ENCODE results near the gene MMD2. TPM values are rescaled to one million over a fixed set of nuclear protein-coding genes. Genes with fewer than 3 reads are reported as not detected.

MMD2 gene
- total and polyA plus RNA-seq, 2 of the 8 experiments (the other 6 are each of a cell fraction or from before 2014, with no cell fraction given): 0.14 TPM; not detected in 1

DNA sequence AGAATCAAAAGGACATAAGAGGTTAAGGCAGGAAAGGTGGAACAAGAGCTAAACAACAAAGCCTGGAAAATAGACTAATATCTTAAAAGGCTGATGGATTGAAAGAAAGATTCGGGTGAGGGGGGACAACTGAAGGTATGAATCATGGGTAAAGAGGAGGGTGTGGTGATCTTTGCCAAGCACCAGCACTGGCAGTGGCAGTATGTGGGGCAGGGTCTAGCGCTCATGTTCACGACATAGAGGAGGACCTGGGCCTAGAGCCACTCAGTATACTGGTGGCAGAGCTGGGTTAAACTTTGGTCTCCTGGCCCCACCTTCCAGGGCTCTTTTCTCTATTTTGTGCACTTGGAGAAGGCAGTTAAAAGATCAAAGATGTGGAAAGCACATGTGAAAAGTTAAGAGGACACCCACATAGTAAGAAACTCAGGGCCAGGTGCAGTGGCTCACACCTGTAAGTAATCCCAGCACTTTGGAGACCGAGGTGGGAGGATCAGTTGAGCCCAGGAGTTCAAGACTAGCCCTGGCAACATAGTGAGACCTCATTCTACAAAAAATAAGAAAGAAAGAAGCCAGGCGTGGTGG, 40.5 kb upstream of the MMD2 start (continued):
- TF ChIP-seq CTBP2 (IDR thresholded peaks at IDR 0.05; ENCODE audit: borderline replicate concordance, insufficient read depth, insufficient read length, low read length): no peak

Data from H1 (cell line).